B cell (primary cell): ENCODE results near the gene VAMP7. TPM values are rescaled to one million over a fixed set of nuclear protein-coding genes. Genes with fewer than 3 reads are reported as not detected.

Experiments
- ATAC-seq: fragments of 200-7000 bp; cut with Tn5 transposase; one replicate; pipeline ENCODE4 v1.10.0; 2021; ENCODE audit warnings: low read depth, mild to moderate bottlenecking, moderate number of reproducible peaks, moderate library complexity
- CTCF ChIA-PET: fragments of 350-600 bp; sonication (Branson Sonifier 250); formaldehyde crosslinking; loops from one replicate; lab custom pipeline; 2021; ENCODE audit warnings: antibody characterized with exemption, inconsistent platforms; lab: Charles Lee
- POLR2A ChIA-PET: fragments of 350-600 bp; sonication (Branson Sonifier 250); formaldehyde crosslinking; loops from one replicate; lab custom pipeline; 2021; ENCODE audit warnings: antibody characterized with exemption; lab: Charles Lee
- DNase-seq: peaks from one replicate; pipeline ENCODE4 v3.0.0; 2013
- H2AFZ ChIP-seq: 2 replicates; pipeline ENCODE4 v1.6.1; 2012; ENCODE audit warnings: mild to moderate bottlenecking, low read depth, low read length; ENCODE audit not compliant: insufficient read depth, poor library complexity, severe bottlenecking
- H3K27ac ChIP-seq, 2 donors: 1 replicate in 1 of 2; 2 replicates in 1 of 2; pipeline ENCODE4 v1.5.1; 2012 to 2013; ENCODE audit warnings: low read length in 2 of 2, mild to moderate bottlenecking in 2 of 2, moderate library complexity in 1 of 2
- H3K27me3 ChIP-seq, 4 experiments: fragments of 200-600 bp in 1 of 4; sonication (generic) in 1 of 4; replicated peaks in 1 of 4; 1 replicate in 2 of 4; 2 replicates in 2 of 4; pipeline versions ENCODE4 v1.6.1 to v1.7.0; 2013 to 2016; ENCODE audit warnings: low read length in 3 of 4, mild to moderate bottlenecking in 2 of 4, mixed read lengths in 1 of 4, moderate library complexity in 1 of 4; ENCODE audit not compliant: insufficient read depth in 4 of 4, control insufficient read depth in 3 of 4; ENCODE audit errors: control extremely low read depth in 1 of 4
- H3K36me3 ChIP-seq, 2 experiments: replicated peaks in 1 of 2; 1 replicate in 1 of 2; 2 replicates in 1 of 2; pipeline versions ENCODE4 v1.6.1 to v1.7.1; 2013; ENCODE audit warnings: low read length in 1 of 2; ENCODE audit not compliant: insufficient read depth in 2 of 2, control insufficient read depth in 1 of 2; ENCODE audit errors: control extremely low read depth in 1 of 2, extremely low read depth in 1 of 2
- H3K4me1 ChIP-seq, 2 donors: fragments of 200-600 bp in 1 of 2; sonication (generic) in 1 of 2; 1 replicate in 1 of 2; 2 replicates in 1 of 2; pipeline versions ENCODE4 v1.5.1 to v1.6.1; 2013 to 2017; ENCODE audit warnings: low read length in 2 of 2; ENCODE audit not compliant: control insufficient read depth in 2 of 2, insufficient read depth in 2 of 2
- H3K4me2 ChIP-seq: replicated peaks from 2 replicates; pipeline ENCODE3; 2012; ENCODE audit warnings: mild to moderate bottlenecking, low read depth, low read length; ENCODE audit not compliant: poor library complexity, severe bottlenecking
- H3K4me3 ChIP-seq, 5 experiments: fragments of 200-600 bp in 1 of 5; sonication (generic) in 1 of 5; 1 replicate in 3 of 5; 2 replicates in 2 of 5; pipeline versions ENCODE4 v1.5.1 to v1.7.0; 2011 to 2016; ENCODE audit warnings: low read length in 4 of 5, mild to moderate bottlenecking in 4 of 5, low read depth in 2 of 5, control low read depth in 1 of 5, moderate library complexity in 1 of 5; ENCODE audit not compliant: insufficient read depth in 1 of 5; ENCODE audit errors: control extremely low read depth in 1 of 5, extremely low read depth in 1 of 5
- H3K79me2 ChIP-seq: fragments of 200-600 bp; sonication (generic); one replicate; pipeline ENCODE4 v1.6.0; 2016; ENCODE audit warnings: low read length; ENCODE audit not compliant: control insufficient read depth, insufficient read depth
- H3K9ac ChIP-seq: fragments of 200-600 bp; sonication (generic); 2 replicates; pipeline ENCODE4 v1.6.1; 2017; ENCODE audit warnings: mild to moderate bottlenecking, low read length, moderate library complexity
- H3K9me3 ChIP-seq, 3 donors: one replicate each; pipeline versions ENCODE4 v1.6.1 to v1.7.1; 2013; ENCODE audit warnings: low read length in 2 of 3; ENCODE audit not compliant: control insufficient read depth in 2 of 3, insufficient read depth in 1 of 3; ENCODE audit errors: control extremely low read depth in 1 of 3
- H4K20me1 ChIP-seq: 2 replicates; pipeline ENCODE4 v1.6.0; 2012; ENCODE audit warnings: mild to moderate bottlenecking, low read length; ENCODE audit not compliant: insufficient read depth, control insufficient read depth, poor library complexity, severe bottlenecking
- H3K27ac Mint-ChIP-seq: one replicate; pipeline ENCODE4 v1.8.0; 2021; ENCODE audit warnings: mixed read lengths
- H3K27me3 Mint-ChIP-seq: one replicate; pipeline ENCODE4 v1.8.0; 2021; ENCODE audit warnings: mixed read lengths
- H3K4me1 Mint-ChIP-seq: one replicate; pipeline ENCODE4 v1.8.0; 2021; ENCODE audit warnings: mixed read lengths
- H3K4me3 Mint-ChIP-seq: one replicate; pipeline ENCODE4 v1.8.0; 2021; ENCODE audit warnings: mixed read lengths
- H3K9me3 Mint-ChIP-seq: one replicate; pipeline ENCODE4 v1.8.0; 2022; ENCODE audit warnings: mixed read lengths; ENCODE audit not compliant: insufficient read depth
- EZH2 ChIP-seq: IDR thresholded peaks from 2 replicates; pipeline ENCODE4 v1.6.1; 2012; ENCODE audit warnings: borderline replicate concordance, low read depth, mild to moderate bottlenecking, moderate library complexity, low read length; ENCODE audit not compliant: insufficient read depth, poor library complexity, severe bottlenecking
- WGBS: methylation state at CpG from one replicate; pipeline ENCODE4 v1.1.5; 2013; ENCODE audit warnings: missing lambda C conversion rate; ENCODE audit not compliant: insufficient coverage; 5-methylcytosine and 5-hydroxymethylcytosine counted together
- intact Hi-C: fragments of 100-400 bp; cut with micrococcal nuclease; formaldehyde crosslinking; loops from one replicate; pipeline ENCODE4 v1.10.0; 2022
- polyA plus RNA-seq: library from polyadenylated mRNA; depleted of rRNA; stranded (reverse); fragments of >200 nt; gene quantifications from 2 replicates; pipeline ENCODE4 v1.2.3, GENCODE V29; 2012
- total RNA-seq, 2 donors: library from RNA; stranded (reverse); fragments of 120-200 nt in 1 of 2; gene quantifications; 1 replicate in 1 of 2; 2 replicates in 1 of 2; pipeline versions ENCODE4 v1.2.3 to v1.2.4, GENCODE V29; 2013 to 2022
- TF ChIP-seq, protein P1 (sequence below): fragments of 200-600 bp; IDR thresholded peaks from one replicate; pipeline ENCODE4 v1.8.0; 2022; ENCODE audit warnings: antibody characterized with exemption, mild to moderate bottlenecking

Gene VAMP7
- total and polyA plus RNA-seq, 2 donors (not counting 1 experiment from before 2014, with no cell fraction given): 8.8 to 19.7 TPM

DNA sequence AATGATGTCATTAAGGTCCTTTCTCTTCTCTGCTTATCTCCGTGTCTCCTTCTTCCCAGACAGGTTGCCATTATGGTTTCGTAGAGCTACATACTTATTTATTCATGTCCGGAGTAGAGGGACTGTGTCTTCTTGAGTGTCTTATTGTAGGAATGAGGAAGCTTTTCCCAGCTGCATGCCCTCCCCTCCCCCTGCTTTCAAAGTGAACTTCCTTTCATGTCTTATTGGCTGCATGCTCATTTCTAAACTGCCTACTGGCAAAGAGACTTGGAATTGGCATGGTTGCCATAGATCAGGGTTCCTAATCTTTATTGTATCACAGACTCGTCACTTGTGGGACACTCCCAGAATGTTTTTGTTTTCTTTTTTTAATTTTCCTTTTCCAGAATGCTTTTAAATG lies 15.4 kb downstream of the VAMP7 start:
- CTCF ChIA-PET: no interaction called here
- H3K36me3 ChIP-seq: peaks cover 0 to 14% of the 10 kb centered on the region in 2 experiments
- intact Hi-C loops: no loop called here

DNA sequence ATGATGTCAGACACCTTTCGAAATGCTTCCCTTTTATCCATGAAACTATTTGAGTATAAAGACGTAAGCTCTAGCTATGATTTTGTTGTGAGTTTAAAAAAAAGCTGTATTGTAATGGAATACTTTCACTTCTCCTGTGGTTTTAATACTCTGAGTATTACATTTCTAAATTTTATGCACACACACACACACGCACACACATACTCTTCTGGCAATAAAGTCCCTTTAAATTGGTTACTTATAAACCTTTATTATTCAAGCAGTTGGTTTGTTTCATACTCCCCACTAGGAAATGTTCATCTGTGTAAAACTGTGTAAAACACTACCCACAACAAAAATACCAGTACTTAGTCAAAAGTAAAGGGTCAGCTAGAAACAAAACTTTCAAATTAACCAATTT lies 18.2 kb downstream of the VAMP7 start:
- Histone ChIP-seq H3K36me3 (peaks cover 0 to 14% of the 10 kb centered on the region in 2 experiments), H3K4me3 (no peak overlapping the region), H4K20me1 (no peaks in the 10 kb centered on the region), H3K27ac (no peak overlapping the region), H3K4me2 (no peak overlapping the region), H3K4me1 (no peaks in the 10 kb centered on the region), H3K9me3 (no peaks in the 10 kb centered on the region), H3K27me3 (no peaks in the 10 kb centered on the region), H3K9ac (no peak overlapping the region), H3K79me2 (no peaks in the 10 kb centered on the region), H2AFZ (no peak overlapping the region)
- ChIA-PET CTCF (no interaction called here), POLR2A (no interaction called here)
- no peaks in the 10 kb centered on the region for H3K9me3 Mint-ChIP-seq
- WGBS: no CpG with 5 or more reads among the region's 3 CpGs
- H3K4me3 Mint-ChIP-seq: no peak overlapping the region
- TF ChIP-seq EZH2: no peak
- TF ChIP-seq, protein P1, sequence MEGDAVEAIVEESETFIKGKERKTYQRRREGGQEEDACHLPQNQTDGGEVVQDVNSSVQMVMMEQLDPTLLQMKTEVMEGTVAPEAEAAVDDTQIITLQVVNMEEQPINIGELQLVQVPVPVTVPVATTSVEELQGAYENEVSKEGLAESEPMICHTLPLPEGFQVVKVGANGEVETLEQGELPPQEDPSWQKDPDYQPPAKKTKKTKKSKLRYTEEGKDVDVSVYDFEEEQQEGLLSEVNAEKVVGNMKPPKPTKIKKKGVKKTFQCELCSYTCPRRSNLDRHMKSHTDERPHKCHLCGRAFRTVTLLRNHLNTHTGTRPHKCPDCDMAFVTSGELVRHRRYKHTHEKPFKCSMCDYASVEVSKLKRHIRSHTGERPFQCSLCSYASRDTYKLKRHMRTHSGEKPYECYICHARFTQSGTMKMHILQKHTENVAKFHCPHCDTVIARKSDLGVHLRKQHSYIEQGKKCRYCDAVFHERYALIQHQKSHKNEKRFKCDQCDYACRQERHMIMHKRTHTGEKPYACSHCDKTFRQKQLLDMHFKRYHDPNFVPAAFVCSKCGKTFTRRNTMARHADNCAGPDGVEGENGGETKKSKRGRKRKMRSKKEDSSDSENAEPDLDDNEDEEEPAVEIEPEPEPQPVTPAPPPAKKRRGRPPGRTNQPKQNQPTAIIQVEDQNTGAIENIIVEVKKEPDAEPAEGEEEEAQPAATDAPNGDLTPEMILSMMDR: no peak
- DNase-seq (no peak), ATAC-seq (no peak)
- no peaks in the 10 kb centered on the region for H3K4me1 Mint-ChIP-seq
- intact Hi-C loops: no loop called here
- no peak overlapping the region for H3K27ac Mint-ChIP-seq
- no peaks in the 10 kb centered on the region for H3K27me3 Mint-ChIP-seq

More for the DNA sequence above, 15.4 kb downstream of the VAMP7 start:
- ATAC-seq: no peak
- POLR2A ChIA-PET: no interaction called here
- no peak for TF ChIP-seq EZH2
- TF ChIP-seq, protein P1: no peak
- no peak for DNase-seq
- Mint-ChIP-seq H3K9me3 (peaks cover 3% of the 10 kb centered on the region), H3K4me1 (peaks cover 2% of the 10 kb centered on the region), H3K27me3 (no peaks in the 10 kb centered on the region), H3K27ac (no peak overlapping the region), H3K4me3 (no peak overlapping the region)
- no peak overlapping the region for H2AFZ ChIP-seq
- no peaks in the 10 kb centered on the region for H4K20me1 ChIP-seq
- H3K9me3 ChIP-seq: no peaks in the 10 kb centered on the region
- no peaks in the 10 kb centered on the region for H3K4me1 ChIP-seq
- no peak overlapping the region for H3K4me2 ChIP-seq
- 100% methylated on average over 1 of the region's 4 CpGs for WGBS
- H3K9ac ChIP-seq: no peak overlapping the region
- no peak overlapping the region for H3K27ac ChIP-seq
- no peaks in the 10 kb centered on the region for H3K27me3 ChIP-seq
- H3K4me3 ChIP-seq: no peak overlapping the region
- H3K79me2 ChIP-seq: peaks cover 7% of the 10 kb centered on the region
